T-helper 17 cell (primary cell): ENCODE data around the gene SLMAP. TPM values are rescaled to one million over a fixed set of nuclear protein-coding genes. Genes with fewer than 3 reads are reported as not detected.
A peak's percentile ranks its signal among the peaks of the same experiment; 100 is the strongest.

Experiments used
- ATAC-seq: fragments of 150-1000 bp; cut with Tn5 transposase; 2 replicates; pipeline ENCODE4 v1.10.0; 2021; ENCODE audit warnings: mild to moderate bottlenecking, moderate library complexity
- DNase-seq, 3 donors: peaks; one replicate each; pipeline versions ENCODE4 v3.0.0 to v3.0.0-alpha.2; 2020 to 2021
- H3K9me3 ChIP-seq: one replicate; pipeline ENCODE4 v1.7.0; 2013; ENCODE audit warnings: low read length, mild to moderate bottlenecking; ENCODE audit not compliant: control insufficient read depth, poor library complexity, severe bottlenecking
- H3K27ac Mint-ChIP-seq: one replicate; pipeline ENCODE4 v1.8.0; 2022; ENCODE audit warnings: mild to moderate bottlenecking, moderate library complexity, mixed read lengths
- H3K27me3 Mint-ChIP-seq: one replicate; pipeline ENCODE4 v1.8.0; 2022; ENCODE audit warnings: mixed read lengths
- H3K36me3 Mint-ChIP-seq: one replicate; pipeline ENCODE4 v1.8.0; 2022; ENCODE audit warnings: low read depth, mixed read lengths
- H3K4me1 Mint-ChIP-seq: one replicate; pipeline ENCODE4 v1.8.0; 2022; ENCODE audit warnings: mild to moderate bottlenecking, mixed read lengths
- H3K4me3 Mint-ChIP-seq: one replicate; pipeline ENCODE4 v1.8.0; 2022; ENCODE audit warnings: mild to moderate bottlenecking, moderate library complexity, mixed read lengths
- total RNA-seq, 4 donors: library from RNA in 2 of 4; stranded (reverse) in 2 of 4; gene quantifications; one replicate each; pipeline ENCODE4 v1.2.3 and lab custom pipeline; 2022 to 2026

SLMAP gene
- total RNA-seq, 2 donors from 2014 or later = 59.0 to 71.4 TPM

- H3K27ac Mint-ChIP-seq = no peak overlapping the region
- H3K4me1 Mint-ChIP-seq = peaks cover 19% of the 10 kb centered on the region
- DNase-seq (no peak), ATAC-seq (no peak)
- peaks cover 5% of the 10 kb centered on the region for H3K36me3 Mint-ChIP-seq
- no peak overlapping the region for H3K4me3 Mint-ChIP-seq
- no peaks in the 10 kb centered on the region for H3K27me3 Mint-ChIP-seq
- H3K9me3 ChIP-seq = no peaks in the 10 kb centered on the region
Measured at GRCh38 chr3:57758686-57759085, 2.6 kb downstream of the SLMAP start.

GRCh38 chr3:57764794-57765193, 8.7 kb downstream of the SLMAP start:
- ATAC-seq (no peak), DNase-seq (no peak)
- Mint-ChIP-seq H3K4me1 (peaks cover 35% of the 10 kb centered on the region), H3K36me3 (peaks cover 5% of the 10 kb centered on the region), H3K27me3 (no peaks in the 10 kb centered on the region), H3K4me3 (no peak overlapping the region), H3K27ac (no peak overlapping the region)
- H3K9me3 ChIP-seq = no peaks in the 10 kb centered on the region

- ATAC-seq (no peak), DNase-seq (no peak)
- H3K36me3 Mint-ChIP-seq = peaks cover 3% of the 10 kb centered on the region
- no peak overlapping the region for H3K4me3 Mint-ChIP-seq
- no peaks in the 10 kb centered on the region for H3K9me3 ChIP-seq
- no peak overlapping the region for H3K27ac Mint-ChIP-seq
- H3K4me1 Mint-ChIP-seq = peaks cover 45% of the 10 kb centered on the region
- H3K27me3 Mint-ChIP-seq = no peaks in the 10 kb centered on the region
Measured at GRCh38 chr3:57768595-57768994, 12.5 kb downstream of the SLMAP start.

- ATAC-seq (no peak), DNase-seq (no peak)
- Mint-ChIP-seq H3K27ac (no peak overlapping the region), H3K4me1 (peaks cover 28% of the 10 kb centered on the region), H3K27me3 (no peaks in the 10 kb centered on the region), H3K4me3 (no peak overlapping the region), H3K36me3 (peaks cover under 1% of the 10 kb centered on the region)
- no peaks in the 10 kb centered on the region for H3K9me3 ChIP-seq
Measured at GRCh38 chr3:57770009-57770827, 14.1 kb downstream of the SLMAP start.

GRCh38 chr3:57772251-57772650, 16.1 kb downstream of the SLMAP start:
- no peak for ATAC-seq

GRCh38 chr3:57777774-57778173, 21.7 kb downstream of the SLMAP start:
- ATAC-seq (no peak), DNase-seq (no peak)
- Mint-ChIP-seq H3K36me3 (no peaks in the 10 kb centered on the region), H3K27ac (no peak overlapping the region), H3K4me3 (no peak overlapping the region), H3K27me3 (no peaks in the 10 kb centered on the region), H3K4me1 (peaks cover 22% of the 10 kb centered on the region)
- H3K9me3 ChIP-seq = no peaks in the 10 kb centered on the region

More at GRCh38 chr3:57772251-57772650, 16.1 kb downstream of the SLMAP start:
- Mint-ChIP-seq H3K4me1 (peaks cover 27% of the 10 kb centered on the region), H3K36me3 (no peaks in the 10 kb centered on the region), H3K27me3 (no peaks in the 10 kb centered on the region), H3K27ac (no peak overlapping the region), H3K4me3 (no peak overlapping the region)
- H3K9me3 ChIP-seq = no peaks in the 10 kb centered on the region
- no peak for DNase-seq

- Mint-ChIP-seq H3K4me3 (no peak overlapping the region), H3K4me1 (peaks cover 27% of the 10 kb centered on the region), H3K27ac (no peak overlapping the region), H3K36me3 (no peaks in the 10 kb centered on the region), H3K27me3 (no peaks in the 10 kb centered on the region)
- DNase-seq = no peak
- H3K9me3 ChIP-seq = no peaks in the 10 kb centered on the region
- ATAC-seq = no peak
Measured at GRCh38 chr3:57778494-57778893, 22.4 kb downstream of the SLMAP start.

GRCh38 chr3:57779666-57780065, 23.6 kb downstream of the SLMAP start:
- no peaks in the 10 kb centered on the region for H3K9me3 ChIP-seq
- DNase-seq (no peak), ATAC-seq (no peak)
- Mint-ChIP-seq H3K36me3 (no peaks in the 10 kb centered on the region), H3K27ac (no peak overlapping the region), H3K4me3 (no peak overlapping the region), H3K4me1 (peaks cover 36% of the 10 kb centered on the region), H3K27me3 (no peaks in the 10 kb centered on the region)

- Mint-ChIP-seq H3K27ac (no peak overlapping the region), H3K27me3 (no peaks in the 10 kb centered on the region), H3K36me3 (no peaks in the 10 kb centered on the region), H3K4me1 (peaks cover 37% of the 10 kb centered on the region), H3K4me3 (no peak overlapping the region)
- no peak for ATAC-seq
- no peaks in the 10 kb centered on the region for H3K9me3 ChIP-seq
- no peak for DNase-seq
Measured at GRCh38 chr3:57783186-57784088, 27.3 kb downstream of the SLMAP start.

- Mint-ChIP-seq H3K4me1 (peaks cover 32% of the 10 kb centered on the region), H3K36me3 (no peaks in the 10 kb centered on the region), H3K27ac (no peak overlapping the region), H3K4me3 (no peak overlapping the region), H3K27me3 (no peaks in the 10 kb centered on the region)
- DNase-seq (no peak), ATAC-seq (no peak)
- no peaks in the 10 kb centered on the region for H3K9me3 ChIP-seq
Measured at GRCh38 chr3:57784089-57784735, 28.1 kb downstream of the SLMAP start.

GRCh38 chr3:57785446-57785845, 29.3 kb downstream of the SLMAP start:
- Mint-ChIP-seq H3K27me3 (no peaks in the 10 kb centered on the region), H3K4me3 (no peak overlapping the region)

GRCh38 chr3:57787867-57788623, 31.9 kb downstream of the SLMAP start:
- ATAC-seq = peak; percentile 54
- H3K4me3 Mint-ChIP-seq = no peak overlapping the region

More at GRCh38 chr3:57785446-57785845, 29.3 kb downstream of the SLMAP start:
- Mint-ChIP-seq H3K4me1 (peaks cover 34% of the 10 kb centered on the region), H3K27ac (no peak overlapping the region), H3K36me3 (no peaks in the 10 kb centered on the region)
- ATAC-seq = no peak
- DNase-seq = no peak
- no peaks in the 10 kb centered on the region for H3K9me3 ChIP-seq

More at GRCh38 chr3:57787867-57788623, 31.9 kb downstream of the SLMAP start:
- H3K9me3 ChIP-seq = no peaks in the 10 kb centered on the region
- DNase-seq = no peak
- Mint-ChIP-seq H3K36me3 (no peaks in the 10 kb centered on the region), H3K27me3 (no peaks in the 10 kb centered on the region), H3K27ac (no peak overlapping the region), H3K4me1 (peaks cover 22% of the 10 kb centered on the region)
